CD14-positive monocyte (primary cell): Measurements from ENCODE around the gene MSMB. TPM values are rescaled to one million over a fixed set of nuclear protein-coding genes. Genes with fewer than 3 reads are reported as not detected.
"Not testable (repeated sequence)": the region's sequence is repeated elsewhere in the genome, so short reads cannot be mapped to it uniquely, and the experiment has no call there.

Experiments used
- DNase-seq, 3 donors: peaks; one replicate each; pipeline ENCODE4 v3.0.0-alpha.2; 2011 to 2022
- H2AFZ ChIP-seq: 2 replicates; pipeline ENCODE4 v1.6.0; 2012; ENCODE audit warnings: mild to moderate bottlenecking, low read depth, low read length, inconsistent platforms; ENCODE audit not compliant: insufficient read depth, poor library complexity, severe bottlenecking
- H3K27ac ChIP-seq, 2 donors: 1 replicate in 1 of 2; 2 replicates in 1 of 2; pipeline ENCODE4 v1.5.1; 2012 to 2013; ENCODE audit warnings: low read length in 2 of 2, control low read depth in 1 of 2, inconsistent platforms in 1 of 2, low read depth in 1 of 2, mild to moderate bottlenecking in 1 of 2
- H3K27me3 ChIP-seq, 2 donors: one replicate each; pipeline versions ENCODE4 v1.6.0 to v1.6.1; 2011 to 2013; ENCODE audit warnings: low read length in 2 of 2; ENCODE audit not compliant: control insufficient read depth in 2 of 2, insufficient read depth in 2 of 2
- H3K36me3 ChIP-seq, 2 donors: replicated peaks in 1 of 2; 1 replicate in 1 of 2; 2 replicates in 1 of 2; pipeline versions ENCODE4 v1.5.1 to v1.6.1; 2012 to 2013; ENCODE audit warnings: low read length in 2 of 2, control low read depth in 1 of 2, inconsistent platforms in 1 of 2, mild to moderate bottlenecking in 1 of 2; ENCODE audit not compliant: insufficient read depth in 2 of 2, control insufficient read depth in 1 of 2
- H3K4me1 ChIP-seq, 2 donors: 1 replicate in 1 of 2; 2 replicates in 1 of 2; pipeline versions ENCODE4 v1.5.1 to v1.6.1; 2012 to 2013; ENCODE audit warnings: low read length in 2 of 2, control low read depth in 1 of 2, inconsistent platforms in 1 of 2, mild to moderate bottlenecking in 1 of 2, moderate library complexity in 1 of 2; ENCODE audit not compliant: insufficient read depth in 2 of 2, control insufficient read depth in 1 of 2
- H3K4me2 ChIP-seq: replicated peaks from 2 replicates; pipeline ENCODE3; 2012; ENCODE audit warnings: low read length, moderate library complexity, mild to moderate bottlenecking; ENCODE audit not compliant: poor library complexity, severe bottlenecking; ENCODE audit errors: extremely low read depth
- H3K4me3 ChIP-seq, 3 experiments: fragments of 200-600 bp in 1 of 3; sonication (generic) in 1 of 3; replicated peaks in 1 of 3; 1 replicate in 2 of 3; 2 replicates in 1 of 3; pipeline ENCODE4 v1.5.1; 2011 to 2013; ENCODE audit warnings: low read length in 3 of 3, mild to moderate bottlenecking in 3 of 3, control low read depth in 2 of 3, low read depth in 2 of 3, inconsistent platforms in 1 of 3, moderate library complexity in 1 of 3
- H3K79me2 ChIP-seq: 2 replicates; pipeline ENCODE4 v1.6.0; 2012; ENCODE audit warnings: mild to moderate bottlenecking, control low read depth, inconsistent platforms, low read length, moderate library complexity; ENCODE audit not compliant: insufficient read depth
- H3K9ac ChIP-seq: 2 replicates; pipeline ENCODE4 v1.6.0; 2017; ENCODE audit warnings: low read length, mild to moderate bottlenecking; ENCODE audit not compliant: insufficient read depth, poor library complexity, severe bottlenecking
- H3K9me3 ChIP-seq, 2 donors: replicated peaks in 1 of 2; 1 replicate in 1 of 2; 2 replicates in 1 of 2; pipeline versions ENCODE4 v1.5.1 to v1.6.1; 2012 to 2013; ENCODE audit warnings: low read length in 2 of 2, control low read depth in 1 of 2; ENCODE audit not compliant: control insufficient read depth in 1 of 2, insufficient read depth in 1 of 2
- H4K20me1 ChIP-seq: 2 replicates; pipeline ENCODE4 v1.6.0; 2012; ENCODE audit warnings: mild to moderate bottlenecking, low read length, control low read depth, moderate library complexity; ENCODE audit not compliant: insufficient read depth
- H3K27ac Mint-ChIP-seq, 7 donors: one replicate each; pipeline ENCODE4 v1.8.0; 2020; ENCODE audit warnings: mild to moderate bottlenecking in 7 of 7, mixed read lengths in 7 of 7, moderate library complexity in 6 of 7, inconsistent platforms in 2 of 7
- H3K27me3 Mint-ChIP-seq, 3 donors: one replicate each; pipeline ENCODE4 v1.8.0; 2021 to 2022; ENCODE audit warnings: low read depth in 3 of 3, mild to moderate bottlenecking in 3 of 3, mixed read lengths in 3 of 3, moderate library complexity in 3 of 3, inconsistent platforms in 1 of 3
- H3K36me3 Mint-ChIP-seq, 2 donors: one replicate each; pipeline ENCODE4 v1.8.0; 2020; ENCODE audit warnings: mixed read lengths in 2 of 2, inconsistent platforms in 1 of 2, mild to moderate bottlenecking in 1 of 2
- H3K4me1 Mint-ChIP-seq: one replicate; pipeline ENCODE4 v1.8.0; 2020; ENCODE audit warnings: mild to moderate bottlenecking, mixed read lengths
- H3K4me3 Mint-ChIP-seq, 2 donors: one replicate each; pipeline ENCODE4 v1.8.0; 2020; ENCODE audit warnings: mild to moderate bottlenecking in 2 of 2, mixed read lengths in 2 of 2, moderate library complexity in 1 of 2
- H3K9me3 Mint-ChIP-seq, 7 donors: one replicate each; pipeline ENCODE4 v1.8.0; 2020 to 2022; ENCODE audit warnings: mixed read lengths in 7 of 7, mild to moderate bottlenecking in 6 of 7, moderate library complexity in 6 of 7, inconsistent platforms in 2 of 7
- CTCF ChIP-seq: fragments of 200-600 bp; IDR thresholded peaks from one replicate; pipeline ENCODE4 v1.8.0; 2022; ENCODE audit warnings: antibody characterized with exemption, mild to moderate bottlenecking
- WGBS: methylation state at CpG from one replicate; pipeline ENCODE4 v1.1.5; 2013; ENCODE audit warnings: missing lambda C conversion rate; ENCODE audit not compliant: insufficient coverage; 5-methylcytosine and 5-hydroxymethylcytosine counted together
- intact Hi-C, 2 donors: fragments of 100-400 bp; cut with micrococcal nuclease; formaldehyde crosslinking; loops; one replicate each; pipeline versions ENCODE4 v1.15.0 to v1.15.1; 2023
- polyA plus RNA-seq, 3 donors: library from polyadenylated mRNA; depleted of rRNA in 1 of 3; unstranded in 2 of 3; stranded (reverse) in 1 of 3; fragments of 300-500 nt in 2 of 3; fragments of >200 nt in 1 of 3; fragmentation: Illumina TruSeq in 2 of 3; gene quantifications; 1 replicate in 2 of 3; 2 replicates in 1 of 3; pipeline ENCODE4 v1.2.3, GENCODE V29; 2012 to 2021

The MSMB gene
- polyA plus RNA-seq, 3 donors, result not detected

- no peak overlapping the region for H3K27ac Mint-ChIP-seq
- H3K36me3 Mint-ChIP-seq, result no peaks in the 10 kb centered on the region
- no peak for DNase-seq
- Histone ChIP-seq H3K4me3 (no peak overlapping the region), H3K27ac (no peak overlapping the region), H3K9me3 (no peaks in the 10 kb centered on the region), H3K4me2 (no peak overlapping the region), H3K36me3 (no peaks in the 10 kb centered on the region), H4K20me1 (no peaks in the 10 kb centered on the region), H3K27me3 (no peaks in the 10 kb centered on the region), H3K9ac (no peak overlapping the region), H3K79me2 (no peaks in the 10 kb centered on the region), H2AFZ (peak overlapping the region; percentile 65), H3K4me1 (peaks cover 19 to 24% of the 10 kb centered on the region in 2 donors)
- intact Hi-C loops, result no loop called here
- no peak overlapping the region for H3K4me3 Mint-ChIP-seq
- no peaks in the 10 kb centered on the region for H3K9me3 Mint-ChIP-seq
- H3K4me1 Mint-ChIP-seq, result peaks cover 4% of the 10 kb centered on the region
- 61% methylated on average over 7 of the region's 9 CpGs for WGBS
- no peak for TF ChIP-seq CTCF
- peaks cover 0 to 3% (median 0%) of the 10 kb centered on the region in 3 donors for H3K27me3 Mint-ChIP-seq
Measured at GRCh38 chr10:46091080-46091827, 45.2 kb upstream of the MSMB start.

- Mint-ChIP-seq H3K4me1 (peaks cover 4% of the 10 kb centered on the region), H3K36me3 (no peaks in the 10 kb centered on the region), H3K9me3 (no peaks in the 10 kb centered on the region), H3K27ac (no peak overlapping the region), H3K4me3 (no peak overlapping the region), H3K27me3 (peaks cover 0 to 3% (median 0%) of the 10 kb centered on the region in 3 donors)
- Histone ChIP-seq H3K9me3 (no peaks in the 10 kb centered on the region), H3K79me2 (no peaks in the 10 kb centered on the region), H3K4me2 (no peak overlapping the region), H3K4me1 (peaks cover 19 to 24% of the 10 kb centered on the region in 2 donors), H3K4me3 (no peak overlapping the region), H2AFZ (no peak overlapping the region), H3K27me3 (no peaks in the 10 kb centered on the region), H3K36me3 (no peaks in the 10 kb centered on the region), H4K20me1 (no peaks in the 10 kb centered on the region), H3K9ac (no peak overlapping the region), H3K27ac (no peak overlapping the region)
- WGBS, result 90% methylated on average over 6 of the region's 10 CpGs
- intact Hi-C loops, result no loop called here
- no peak for DNase-seq
- no peak for TF ChIP-seq CTCF
Measured at GRCh38 chr10:46090258-46090812, 44.3 kb upstream of the MSMB start.

- H3K79me2 ChIP-seq, H3K4me3 Mint-ChIP-seq, H3K4me1 Mint-ChIP-seq, H3K36me3 ChIP-seq, H3K27ac ChIP-seq, H3K36me3 Mint-ChIP-seq, H3K4me3 ChIP-seq, H3K4me2 ChIP-seq, H3K9me3 ChIP-seq, H3K9me3 Mint-ChIP-seq, DNase-seq, H3K27me3 ChIP-seq, intact Hi-C loops, H3K9ac ChIP-seq, H3K27me3 Mint-ChIP-seq, H4K20me1 ChIP-seq, H2AFZ ChIP-seq: not testable (repeated sequence)
- 81% methylated on average over 3 of the region's 11 CpGs for WGBS
- peaks cover 12 to 18% of the 10 kb centered on the region in 2 donors for H3K4me1 ChIP-seq
- H3K27ac Mint-ChIP-seq, result peak overlapping the region in 1 of 7 donors; percentile 55
Measured at GRCh38 chr10:46087381-46087780, 41.3 kb upstream of the MSMB start.
